SK-N-SH treated with all-trans-retinoic acid at 6 μM for 48 hours (cell line): ENCODE results near the gene IL16.

ENCODE experiments used
- BACH2 ChIP-seq: fragments of 250-450 bp; sonication (Bioruptor Pico); IDR thresholded peaks from 2 replicates; pipeline ENCODE4 v1.9.0; 2021; ENCODE audit warnings: mild to moderate bottlenecking, borderline replicate concordance
- CSRNP3 ChIP-seq: fragments of 250-450 bp; sonication (Bioruptor Pico); IDR thresholded peaks from 2 replicates; pipeline ENCODE4 v1.5.1; 2021; ENCODE audit warnings: mild to moderate bottlenecking, moderate library complexity
- GLIS3 ChIP-seq: fragments of 250-450 bp; sonication (Bioruptor Pico); IDR thresholded peaks from 2 replicates; pipeline ENCODE4 v1.5.0; 2020; ENCODE audit warnings: mild to moderate bottlenecking, moderate library complexity
- ISL1 ChIP-seq: fragments of 250-450 bp; sonication (Bioruptor Pico); IDR thresholded peaks from 2 replicates; pipeline ENCODE4 v2.1.2; 2022; ENCODE audit warnings: mild to moderate bottlenecking, moderate library complexity
- ZFP3 ChIP-seq: fragments of 250-450 bp; sonication (Bioruptor Pico); IDR thresholded peaks from 2 replicates; pipeline ENCODE4 v1.5.0; 2020; ENCODE audit warnings: mild to moderate bottlenecking, moderate library complexity
- ZNF8 ChIP-seq: fragments of 450-650 bp; formaldehyde crosslinking; IDR thresholded peaks from 2 replicates; pipeline ENCODE4 v1.5.0; 2020; ENCODE audit warnings: mild to moderate bottlenecking, moderate library complexity

- TF ChIP-seq ZNF8 (no peak), GLIS3 (CRISPR knock-in tag) (no peak), CSRNP3 (CRISPR knock-in tag) (no peak), BACH2 (CRISPR knock-in tag) (no peak), ISL1 (CRISPR knock-in tag) (no peak), ZFP3 (CRISPR knock-in tag) (no peak)
Measured at GRCh38 chr15:81213982-81214381, 17.3 kb downstream of the IL16 start.
